NCI-H2171 treated with DMSO at 0.1 percent for 48 hours (cell line): Measurements from ENCODE around the gene EFNB2.

Experiments used
- DNase-seq: peaks from one replicate; lab custom pipeline; 2025; lab: John Stamatoyannopoulos, UW

The EFNB2 gene

GRCh38 chr13:106484084-106484483 lies 51.4 kb downstream of the EFNB2 start:
- no peak for DNase-seq

- DNase-seq, result no peak
Measured at GRCh38 chr13:106481919-106482318, 53.5 kb downstream of the EFNB2 start.

DNA sequence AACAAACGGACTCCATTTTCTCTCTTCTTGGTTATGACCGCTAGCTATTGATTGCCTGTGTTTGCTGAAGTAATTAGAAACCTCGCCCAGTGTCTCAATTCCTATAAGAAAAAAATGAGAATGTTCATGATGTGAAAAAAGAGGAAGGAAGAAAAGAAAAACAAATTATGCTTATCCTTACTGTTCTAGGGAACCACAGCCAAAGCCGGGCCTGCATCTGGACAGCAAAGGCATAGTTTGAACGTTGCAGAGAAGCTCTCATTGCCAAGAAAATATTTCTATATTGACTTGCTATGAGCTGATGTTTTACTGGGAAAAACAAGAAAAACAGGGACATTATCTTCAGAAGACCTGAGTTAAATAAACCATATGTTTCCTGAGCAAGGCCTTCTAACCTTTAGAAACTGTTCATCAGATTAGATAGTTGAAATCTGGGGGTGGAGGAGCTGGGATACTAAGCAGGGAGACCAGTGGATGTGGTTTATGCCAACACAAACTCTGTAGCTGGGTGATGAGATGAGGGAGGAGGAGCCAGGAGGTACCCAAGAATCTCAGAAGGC lies 55.0 kb downstream of the EFNB2 start:
- DNase-seq, result no peak

DNA sequence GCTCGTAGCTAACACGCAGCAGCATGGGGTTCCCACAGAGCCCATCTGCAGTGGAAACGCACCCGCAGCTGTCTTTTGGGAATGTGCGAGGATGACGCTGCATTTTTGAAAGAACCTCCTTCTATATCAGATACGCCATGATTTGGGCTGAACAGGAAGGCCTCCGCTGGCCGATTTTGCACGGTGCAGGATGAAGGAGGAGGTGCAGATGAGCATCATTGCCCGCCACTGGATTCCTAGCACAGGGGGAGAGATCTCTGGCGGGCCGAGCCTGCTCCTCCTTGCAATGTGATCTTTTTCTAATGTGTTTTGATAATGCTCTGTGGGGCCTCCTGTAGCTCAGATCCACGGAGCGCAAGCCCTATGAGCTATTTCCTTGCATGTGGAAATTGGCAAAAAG lies 55.5 kb downstream of the EFNB2 start:
- no peak for DNase-seq

GRCh38 chr13:106478116-106478515 lies 57.3 kb downstream of the EFNB2 start:
- no peak for DNase-seq

DNA sequence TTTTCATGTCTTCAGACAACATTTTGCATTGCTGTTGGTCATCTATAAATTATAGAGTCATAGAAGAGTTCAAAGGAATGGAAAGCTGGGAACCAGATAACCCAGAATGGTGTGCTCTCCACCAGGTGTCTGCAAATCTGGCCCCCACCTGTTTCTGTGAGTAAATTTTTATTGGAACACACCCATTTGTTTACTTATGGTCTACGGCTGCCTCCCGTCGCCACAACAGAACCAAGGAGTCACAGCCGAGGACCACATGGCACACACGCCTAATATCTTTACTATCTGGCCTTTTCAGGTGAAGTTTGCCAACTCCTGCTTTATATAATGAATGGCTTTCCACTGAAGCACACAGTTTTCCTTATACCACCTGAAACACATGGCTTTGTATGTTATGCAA lies 58.2 kb downstream of the EFNB2 start:
- DNase-seq, result no peak

DNA sequence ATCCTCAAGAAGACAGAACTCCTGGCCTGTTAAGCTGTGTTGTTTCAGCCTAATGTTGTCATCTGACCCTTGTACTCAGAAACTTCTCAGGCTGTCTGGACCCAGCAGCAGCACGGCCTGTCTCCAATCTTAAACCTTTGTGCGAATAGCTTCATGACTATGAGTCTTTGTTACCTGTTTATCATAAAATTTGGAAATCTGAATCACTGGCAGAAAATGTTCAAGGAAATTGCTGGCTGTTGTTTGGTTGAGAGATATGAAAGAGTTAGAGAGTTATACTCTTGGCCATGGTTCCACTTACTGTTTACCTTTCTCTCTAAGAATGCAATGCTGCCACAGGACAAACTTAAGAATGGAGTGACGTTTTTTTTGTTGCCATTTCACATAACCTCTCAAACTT lies 59.6 kb downstream of the EFNB2 start:
- no peak for DNase-seq

- DNase-seq, result no peak
Measured at GRCh38 chr13:106474912-106475311, 60.5 kb downstream of the EFNB2 start.

DNA sequence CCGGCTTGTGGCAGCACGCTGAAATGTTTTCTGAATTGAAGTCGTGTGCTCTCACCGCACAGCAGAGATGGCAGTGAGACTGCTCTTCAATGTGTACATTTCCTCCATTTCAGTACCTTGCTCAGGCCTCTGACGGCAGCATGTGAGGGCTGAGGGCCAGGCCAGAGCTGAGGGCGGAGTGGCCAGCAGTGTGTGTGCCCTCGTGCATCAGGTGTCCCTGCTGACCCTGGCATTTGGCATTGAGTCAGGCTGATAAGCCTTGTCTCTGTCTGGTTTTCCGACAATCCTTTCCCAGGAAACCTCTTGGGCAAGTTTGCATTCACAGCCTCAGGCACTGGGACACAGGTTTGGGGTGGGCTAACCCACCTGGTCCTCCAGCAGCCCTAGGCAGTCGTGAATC lies 62.3 kb downstream of the EFNB2 start:
- DNase-seq, result no peak

DNA sequence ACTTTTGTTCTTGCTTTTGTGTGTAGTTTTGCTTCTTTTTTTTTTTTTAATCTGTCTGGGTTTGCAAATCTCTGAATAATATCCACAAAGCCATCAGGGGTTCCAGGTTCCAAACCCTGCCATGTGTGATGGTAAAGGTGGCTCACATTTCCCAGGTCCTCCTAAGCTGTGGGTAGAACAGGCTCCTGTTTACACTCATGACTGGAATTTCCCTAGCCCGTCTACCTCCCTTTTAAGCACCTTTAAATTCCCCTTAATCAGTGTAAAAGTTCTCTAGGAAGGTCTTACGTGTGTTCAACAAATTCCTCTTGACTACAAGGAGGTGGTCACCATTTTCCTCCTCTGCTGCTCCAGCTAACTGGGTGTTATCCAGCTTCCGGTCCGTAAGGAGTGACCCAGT lies 62.8 kb downstream of the EFNB2 start:
- no peak for DNase-seq

DNA sequence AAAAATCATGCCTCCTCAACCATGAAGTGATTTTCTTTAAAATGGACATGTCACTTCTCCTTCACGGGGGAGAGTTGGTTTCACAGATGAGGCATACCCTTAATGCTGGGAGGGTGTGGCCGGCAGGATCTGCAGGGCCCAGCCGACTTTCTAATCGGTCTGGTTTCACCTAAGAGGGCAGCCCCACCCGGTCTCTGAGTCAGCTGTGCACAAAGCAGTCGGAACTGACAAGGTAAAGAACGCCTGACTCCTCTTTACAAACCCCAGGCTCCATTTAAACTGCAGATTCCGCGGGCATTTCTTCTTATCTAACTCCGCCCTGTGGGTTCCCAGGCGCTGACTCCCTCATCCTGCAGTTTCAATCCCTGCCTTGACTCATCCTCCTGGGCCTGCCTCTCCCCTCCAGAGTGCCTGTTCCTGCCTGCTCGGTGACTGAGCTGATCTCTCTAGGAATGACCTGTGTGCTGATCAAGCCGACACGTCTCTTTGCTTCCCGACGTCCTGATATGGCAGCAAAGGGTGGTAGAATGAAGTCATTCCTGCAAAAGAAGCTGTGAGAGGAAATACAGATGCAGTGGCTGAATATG lies 63.4 kb downstream of the EFNB2 start:
- DNase-seq, result no peak

DNA sequence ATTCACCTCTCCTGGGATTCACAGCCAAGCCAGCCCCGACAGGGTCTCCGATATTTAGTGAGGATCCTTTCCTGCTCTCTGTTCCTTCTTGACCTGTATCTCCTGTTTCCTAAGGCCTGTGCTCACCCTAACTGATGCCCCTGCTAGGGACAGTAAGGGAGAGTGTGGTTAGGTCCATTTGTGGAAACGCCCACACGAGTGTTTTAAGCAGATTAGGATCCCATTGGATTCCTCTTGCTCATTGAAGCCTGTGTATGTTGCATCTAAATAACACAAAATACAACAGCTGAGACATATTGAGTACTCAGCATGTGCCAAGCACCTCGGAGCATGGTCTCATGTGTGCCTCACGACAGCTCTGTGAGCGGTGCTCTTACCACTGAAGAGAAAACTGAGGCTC lies 64.9 kb downstream of the EFNB2 start:
- DNase-seq, result no peak

DNA sequence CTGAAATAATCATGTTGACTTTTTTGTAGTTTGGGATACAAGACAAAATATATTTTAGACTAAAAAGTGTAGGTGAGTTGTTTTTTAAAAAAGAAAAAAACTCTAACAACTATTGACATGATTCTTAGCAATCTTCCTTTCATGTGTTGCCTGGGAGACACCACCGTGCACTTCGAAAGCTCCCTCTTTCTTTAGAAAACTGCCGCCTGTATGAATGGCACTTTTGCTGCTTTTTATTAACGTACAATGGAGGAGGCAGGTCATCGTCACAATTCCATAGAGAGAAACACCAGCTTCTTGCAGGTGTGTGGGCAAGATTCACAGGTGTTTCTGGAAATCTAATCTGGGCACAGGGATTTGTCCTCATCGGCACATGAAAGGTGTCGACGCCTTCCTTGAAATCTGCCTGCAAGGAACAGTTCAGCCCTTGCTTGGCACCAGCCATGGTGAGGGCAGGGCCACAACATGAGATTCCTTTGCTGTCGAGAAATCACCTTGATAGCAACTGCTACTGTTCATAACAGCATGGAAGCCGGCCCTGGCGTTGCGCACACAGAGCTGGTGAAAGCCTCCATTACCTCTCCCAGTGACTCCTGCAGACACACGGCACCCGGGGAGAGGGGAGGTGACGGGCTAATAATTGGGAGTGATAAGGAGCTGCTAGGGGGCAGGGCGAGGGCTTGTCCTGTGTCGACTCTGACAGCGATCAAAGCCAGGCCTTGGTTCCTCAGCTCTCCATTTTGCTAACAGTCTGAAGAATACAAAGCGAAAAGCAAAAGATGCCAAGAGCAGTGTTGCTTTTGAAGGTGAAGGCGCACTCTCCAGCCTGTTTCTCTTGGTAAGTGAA lies 66.5 kb downstream of the EFNB2 start:
- DNase-seq, result no peak

GRCh38 chr13:106468207-106468606 lies 67.3 kb downstream of the EFNB2 start:
- DNase-seq, result no peak

DNA sequence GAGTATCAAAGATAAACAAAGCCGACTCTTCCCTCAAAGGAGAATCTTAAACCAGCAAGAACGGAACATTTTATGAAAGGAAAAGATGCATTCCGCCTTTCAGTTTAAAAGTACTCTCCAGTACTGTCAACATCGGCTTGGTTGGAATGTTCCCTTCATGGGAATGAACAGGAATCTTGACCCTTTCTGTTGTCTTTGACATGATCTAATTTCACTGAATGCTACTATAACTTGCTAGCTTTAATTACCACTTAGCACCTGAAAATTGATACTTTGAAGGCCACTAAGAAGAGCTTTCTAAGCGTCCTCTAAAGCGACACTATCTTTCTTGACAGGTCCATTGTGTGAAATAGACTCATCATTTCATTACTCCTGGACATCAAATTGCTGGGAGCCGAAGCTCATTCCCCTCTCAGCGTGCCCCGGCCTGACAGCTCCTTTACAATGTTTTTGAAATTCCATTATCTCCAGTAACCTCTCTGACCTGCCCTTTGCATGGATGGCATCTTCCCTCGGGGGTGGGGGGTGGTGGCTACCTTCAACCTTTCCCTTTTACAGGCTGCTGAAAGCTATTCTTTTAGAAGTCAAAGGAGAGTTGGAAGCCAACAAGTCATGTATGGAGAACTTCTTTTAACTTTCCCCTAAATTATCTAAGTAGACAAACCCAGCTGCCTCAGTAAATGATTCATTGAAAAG lies 67.9 kb downstream of the EFNB2 start:
- no peak for DNase-seq

GRCh38 chr13:106466691-106467426 lies 68.6 kb downstream of the EFNB2 start:
- DNase-seq, result no peak

DNA sequence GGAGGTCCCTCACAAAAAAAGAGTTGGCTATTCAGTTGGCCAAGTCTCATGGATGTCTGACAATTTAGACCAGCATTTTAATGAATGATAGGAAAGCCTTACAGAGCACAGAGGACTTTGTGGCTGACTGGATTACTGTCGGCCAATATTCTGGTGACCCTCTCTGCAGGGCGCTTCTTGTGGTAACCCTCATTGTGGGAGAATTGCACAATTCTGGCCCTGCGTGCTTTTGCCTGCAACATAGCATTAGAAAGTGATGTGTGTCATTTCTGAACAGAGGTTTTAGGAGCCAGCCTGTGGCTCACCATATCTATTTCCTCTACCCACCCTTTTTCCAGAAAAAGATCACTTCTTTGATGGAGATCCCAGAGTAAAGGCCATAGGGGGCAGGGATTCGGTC lies 71.4 kb downstream of the EFNB2 start:
- no peak for DNase-seq

DNA sequence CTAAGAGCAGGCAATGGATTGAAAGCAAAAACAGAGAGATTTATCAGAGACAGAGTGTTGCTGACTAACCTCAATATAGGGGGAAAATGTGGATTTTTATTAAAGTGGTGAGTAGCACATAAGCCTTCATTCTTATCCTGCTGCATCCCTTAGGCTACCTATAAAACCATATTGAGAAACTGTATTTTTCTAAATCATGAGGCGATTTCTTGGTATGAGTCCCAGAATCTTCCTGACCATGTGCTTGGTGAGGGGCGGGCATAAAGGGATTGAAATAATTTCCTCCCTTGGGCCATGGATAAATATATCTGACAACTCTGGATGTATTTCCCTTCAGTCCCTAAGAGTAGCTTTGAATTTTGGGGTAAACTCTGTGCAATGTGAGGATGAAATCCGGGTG lies 72.8 kb downstream of the EFNB2 start:
- DNase-seq, result no peak

GRCh38 chr13:106455777-106456176 lies 79.7 kb downstream of the EFNB2 start:
- no peak for DNase-seq

DNA sequence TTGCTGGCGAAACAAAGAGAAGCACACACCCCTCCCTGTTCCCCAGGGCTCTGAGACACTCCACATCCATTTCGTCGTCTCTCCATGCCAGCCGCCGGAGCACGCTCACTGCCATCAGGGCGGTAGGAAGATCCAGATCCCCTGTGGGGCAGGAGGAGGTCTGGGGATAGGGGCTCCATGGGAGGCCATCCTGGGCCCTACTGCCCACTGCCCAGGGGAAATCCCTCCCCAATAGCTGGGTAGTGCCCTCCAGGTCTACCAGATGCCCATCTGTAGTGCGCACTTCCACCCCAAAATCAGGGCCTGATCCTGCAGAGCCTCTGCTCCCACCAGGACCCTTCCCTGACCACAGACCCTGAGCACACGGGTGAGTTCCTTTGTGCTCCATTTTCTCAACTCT lies 80.3 kb downstream of the EFNB2 start:
- DNase-seq, result no peak

DNA sequence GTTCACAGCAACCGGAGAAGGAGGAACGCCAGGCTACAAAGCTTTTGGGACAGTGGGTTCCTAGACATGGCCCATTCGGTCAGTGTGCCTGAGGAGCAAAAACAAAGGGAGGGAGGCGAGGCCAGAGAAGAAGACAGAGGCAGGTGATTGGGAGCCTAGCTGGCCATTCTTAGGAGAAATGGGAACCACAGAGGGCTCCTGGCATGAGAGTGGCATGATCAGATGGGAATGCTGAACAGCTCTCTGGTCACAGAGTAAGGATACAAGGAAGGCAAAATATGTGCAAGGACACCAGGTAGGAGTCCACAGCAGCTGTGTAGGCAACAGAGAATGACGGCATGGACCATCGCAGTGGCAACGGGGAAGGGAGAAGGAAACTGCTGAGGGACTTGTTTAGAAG lies 82.4 kb downstream of the EFNB2 start:
- no peak for DNase-seq

- DNase-seq, result no peak
Measured at GRCh38 chr13:106450991-106451390, 84.5 kb downstream of the EFNB2 start.
